OCI-LY3 (cell line): Measurements from ENCODE around the gene ZNF444.

Source experiments
- CTCF ChIP-seq: fragments of 200-600, 300-600 bp; sonication (generic); IDR thresholded peaks from 2 replicates; pipeline ENCODE4 v1.5.1; 2014; ENCODE audit warnings: antibody characterized with exemption, low read length, low read depth
- EZH2phosphoT487 ChIP-seq: fragments of 200-600 bp; shearing (Covaris generic); IDR thresholded peaks from 2 replicates; pipeline ENCODE4 v1.6.1; 2018; ENCODE audit warnings: antibody characterized with exemption, mixed run types, low read depth

GRCh38 chr19:56098731-56099568, 42.1 kb upstream of the ZNF444 start:
- TF ChIP-seq CTCF (no peak), EZH2phosphoT487 (no peak)
